Activated CD8-positive, alpha-beta memory T cell treated with anti-CD3 and anti-CD28 coated beads, Interleukin-2, amount 50 U/mL, for 48 hours (primary cell): Measurements from ENCODE around the gene PTPRG.
A peak's percentile ranks its signal among the peaks of the same experiment; 100 is the strongest.

Source experiments
- DNase-seq: peaks from one replicate; pipeline ENCODE4 v3.0.0-alpha.2; 2020

The PTPRG gene

GRCh38 chr3:62249855-62250543, 688.6 kb downstream of the PTPRG start:
- no peak for DNase-seq

- DNase-seq = no peak
Measured at GRCh38 chr3:62252438-62253157, 691.2 kb downstream of the PTPRG start.

DNA sequence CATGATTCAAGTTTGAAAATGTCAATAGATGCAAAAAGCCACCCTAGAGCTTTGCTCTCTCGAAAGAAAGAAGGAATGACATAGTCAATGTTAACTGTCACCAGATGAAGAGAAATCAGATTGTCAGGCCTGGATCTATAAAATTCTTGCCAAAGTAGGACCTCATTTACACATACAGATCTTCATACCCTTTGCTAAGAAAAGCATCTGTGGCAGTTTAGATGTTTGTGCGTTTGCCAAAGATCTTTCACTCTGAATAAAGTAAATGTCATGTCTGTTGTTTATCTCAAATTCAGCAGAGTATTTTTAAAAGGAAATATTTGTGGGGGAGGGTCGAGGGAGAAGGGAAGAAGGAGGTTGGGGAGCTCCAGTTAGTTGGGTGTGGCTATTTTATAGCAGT, 692.6 kb downstream of the PTPRG start:
- DNase-seq = no peak

DNA sequence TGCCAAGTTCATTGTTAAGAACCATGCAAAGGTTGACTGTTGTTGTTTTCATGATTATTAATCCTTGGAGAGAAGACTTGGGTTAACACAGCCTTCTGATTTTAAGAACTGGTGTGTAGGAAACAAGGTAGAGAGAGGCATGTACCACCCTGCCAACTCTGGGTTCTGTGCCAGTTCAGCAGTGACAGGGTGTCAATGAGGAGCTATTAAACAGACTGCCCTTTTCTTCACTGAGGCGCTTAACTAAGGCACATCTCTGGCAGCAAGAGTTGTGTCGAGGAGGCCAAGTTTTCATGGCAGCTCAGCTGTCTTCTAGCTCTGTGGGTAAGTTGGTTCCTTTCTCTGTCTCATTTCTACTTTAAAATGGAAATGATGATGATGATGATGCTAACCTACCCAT, 694.4 kb downstream of the PTPRG start:
- no peak for DNase-seq

GRCh38 chr3:62259924-62260323, 698.6 kb downstream of the PTPRG start:
- DNase-seq = no peak

DNA sequence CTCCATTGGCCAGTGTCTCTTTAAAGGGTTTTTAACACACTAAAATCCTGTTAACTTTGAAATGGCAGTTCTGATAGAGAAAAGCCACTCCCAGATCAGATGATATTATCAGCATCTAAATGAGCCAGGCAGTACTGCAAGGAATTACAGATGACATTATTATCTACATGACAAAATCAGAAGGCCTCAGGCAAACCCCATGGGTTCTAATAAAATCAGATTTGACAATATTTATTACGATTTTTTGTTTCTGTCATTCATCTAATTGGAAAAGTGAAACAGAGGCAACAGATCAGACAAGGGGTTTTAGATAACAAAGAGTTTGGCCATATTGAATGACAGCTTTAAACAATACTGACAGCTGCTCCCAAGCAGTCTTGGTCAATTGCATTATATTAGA, 699.3 kb downstream of the PTPRG start:
- DNase-seq = no peak

DNA sequence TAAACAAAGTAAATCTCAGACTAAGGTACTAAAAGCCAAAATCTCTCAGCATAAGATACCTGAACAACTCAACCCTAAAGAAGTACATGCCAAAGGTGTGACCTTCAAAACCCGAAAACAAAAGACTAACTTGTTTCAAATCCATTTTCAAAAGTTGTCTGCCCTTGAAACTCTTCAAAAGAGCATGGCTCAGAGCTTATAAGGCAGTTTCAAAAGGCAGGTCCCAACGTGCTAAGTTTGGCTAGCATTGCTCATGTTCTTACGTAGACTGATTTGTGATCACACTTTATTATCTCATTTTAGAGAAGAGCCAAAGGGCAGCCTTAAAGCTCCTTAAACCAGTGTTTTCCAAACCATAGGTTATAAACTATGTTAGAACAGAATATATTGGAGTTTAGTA, 699.8 kb downstream of the PTPRG start:
- DNase-seq = no peak

DNA sequence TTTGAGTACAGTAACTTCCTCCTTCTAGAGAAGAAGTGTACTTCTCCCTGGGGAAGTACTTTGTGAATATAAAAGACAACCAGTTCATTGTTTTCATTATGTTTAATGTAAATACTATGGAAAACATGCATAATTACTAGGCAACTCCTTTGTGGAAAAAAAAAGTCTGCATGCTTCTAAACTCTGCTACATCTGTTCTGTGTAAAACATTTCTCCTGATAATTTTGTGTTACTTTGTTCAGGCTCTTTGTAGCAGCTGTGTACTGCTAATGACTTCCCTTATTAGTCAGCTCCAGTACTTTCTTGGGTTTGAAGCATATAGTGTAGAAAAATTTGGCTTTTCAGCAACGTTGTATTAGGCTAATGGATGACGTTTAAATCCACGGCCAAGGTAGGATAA, 700.4 kb downstream of the PTPRG start:
- DNase-seq = no peak

DNA sequence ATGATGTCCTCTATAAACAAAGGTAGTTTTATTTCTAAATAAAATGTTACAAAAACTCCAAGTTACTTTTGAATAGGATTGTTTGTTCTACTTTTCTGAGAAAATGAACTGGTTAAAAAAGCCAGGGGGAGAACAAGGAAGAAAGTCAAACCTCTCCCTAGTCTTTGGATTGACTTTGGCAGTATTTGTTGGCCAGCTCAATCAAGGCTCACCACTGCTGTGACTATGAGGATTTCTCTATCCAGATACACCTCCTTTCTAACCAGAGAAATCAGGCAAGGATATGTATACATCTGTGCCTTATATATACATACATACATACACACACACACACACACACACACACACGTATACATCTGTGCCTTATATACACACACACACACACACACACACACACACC, 704.2 kb downstream of the PTPRG start:
- DNase-seq = no peak

GRCh38 chr3:62266668-62267283, 705.4 kb downstream of the PTPRG start:
- no peak for DNase-seq

DNA sequence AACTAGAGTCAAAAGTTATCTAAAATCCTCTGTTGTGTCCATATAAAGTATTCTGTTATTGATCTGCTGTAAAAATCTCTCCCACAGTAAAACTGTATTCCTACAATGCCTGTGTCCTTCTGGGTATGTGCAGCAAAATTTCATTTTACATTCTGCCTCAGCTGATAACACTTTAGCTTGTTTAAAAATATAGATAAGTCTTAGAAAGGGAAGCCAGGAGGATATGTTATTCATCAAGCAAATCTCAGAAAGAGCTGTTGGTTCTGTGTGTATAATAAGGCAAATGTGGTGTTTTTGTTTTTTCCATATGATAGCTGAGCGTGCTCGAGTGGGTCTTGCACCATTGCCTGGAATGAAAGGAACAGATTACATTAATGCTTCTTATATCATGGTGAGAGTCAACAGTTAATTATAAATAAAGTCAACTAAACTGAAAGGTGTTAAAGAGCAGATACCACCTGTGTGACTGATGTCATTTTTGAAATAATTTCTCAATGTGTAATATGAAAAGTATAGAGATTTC, 715.3 kb downstream of the PTPRG start:
- DNase-seq = no peak

- DNase-seq = no peak
Measured at GRCh38 chr3:62277450-62277849, 716.1 kb downstream of the PTPRG start.

DNA sequence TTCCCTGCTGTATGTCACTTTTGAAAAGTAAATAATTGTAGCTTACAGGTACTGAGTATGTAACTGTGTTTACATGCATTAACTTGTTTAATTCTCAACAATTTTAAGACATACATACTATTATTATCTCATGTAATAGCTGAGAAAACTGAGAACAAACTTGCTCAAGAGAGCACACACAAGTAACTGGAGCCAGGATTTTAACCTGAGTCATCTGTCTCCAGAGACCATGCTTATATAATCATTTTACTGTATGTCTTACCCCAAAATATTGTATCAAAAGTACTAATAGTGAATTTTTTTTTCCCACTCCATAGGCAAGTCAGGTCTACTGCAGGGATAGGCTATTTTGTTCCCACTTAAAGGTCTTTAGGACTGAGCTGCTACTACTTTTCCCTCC, 716.6 kb downstream of the PTPRG start:
- no peak for DNase-seq

DNA sequence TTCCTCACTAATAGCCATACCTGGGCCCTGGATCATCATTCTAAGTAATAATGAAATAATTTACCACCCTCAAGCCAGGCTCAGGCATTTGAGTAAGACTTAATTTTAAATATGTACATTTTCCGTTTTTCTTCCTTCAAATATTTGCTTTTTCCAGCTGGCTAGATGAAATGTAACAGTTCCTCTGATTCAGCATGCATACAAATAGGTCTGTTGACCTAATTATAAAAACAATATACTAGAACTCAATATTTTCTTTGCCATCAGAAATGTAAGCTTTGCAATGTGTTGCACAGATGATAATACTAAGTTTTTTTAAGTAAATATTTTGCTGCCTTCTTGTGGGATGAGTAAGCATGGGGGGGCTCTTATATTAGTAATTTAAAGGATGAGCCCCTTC, 720.4 kb downstream of the PTPRG start:
- no peak for DNase-seq

- DNase-seq = no peak
Measured at GRCh38 chr3:62284442-62284841, 723.1 kb downstream of the PTPRG start.

GRCh38 chr3:62287392-62287927, 726.1 kb downstream of the PTPRG start:
- DNase-seq = no peak

DNA sequence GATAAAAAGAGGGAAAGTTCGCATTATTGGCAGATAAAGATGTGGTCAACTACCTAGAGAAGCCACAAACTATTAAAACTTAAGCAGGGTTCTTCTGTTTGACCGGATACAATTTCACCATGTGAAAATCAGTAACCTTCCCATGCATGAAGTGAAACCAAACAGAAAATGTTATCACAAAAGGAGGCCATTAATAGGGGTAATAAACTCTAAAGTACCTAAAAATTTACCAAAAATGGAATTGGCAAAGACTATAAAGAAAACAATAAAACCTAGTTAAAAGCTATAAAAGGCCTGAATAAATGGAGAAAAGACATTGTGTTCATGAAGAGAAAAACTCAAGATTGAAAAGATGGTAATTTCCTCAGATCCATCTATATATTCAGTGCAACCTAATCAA, 728.6 kb downstream of the PTPRG start:
- DNase-seq = no peak

DNA sequence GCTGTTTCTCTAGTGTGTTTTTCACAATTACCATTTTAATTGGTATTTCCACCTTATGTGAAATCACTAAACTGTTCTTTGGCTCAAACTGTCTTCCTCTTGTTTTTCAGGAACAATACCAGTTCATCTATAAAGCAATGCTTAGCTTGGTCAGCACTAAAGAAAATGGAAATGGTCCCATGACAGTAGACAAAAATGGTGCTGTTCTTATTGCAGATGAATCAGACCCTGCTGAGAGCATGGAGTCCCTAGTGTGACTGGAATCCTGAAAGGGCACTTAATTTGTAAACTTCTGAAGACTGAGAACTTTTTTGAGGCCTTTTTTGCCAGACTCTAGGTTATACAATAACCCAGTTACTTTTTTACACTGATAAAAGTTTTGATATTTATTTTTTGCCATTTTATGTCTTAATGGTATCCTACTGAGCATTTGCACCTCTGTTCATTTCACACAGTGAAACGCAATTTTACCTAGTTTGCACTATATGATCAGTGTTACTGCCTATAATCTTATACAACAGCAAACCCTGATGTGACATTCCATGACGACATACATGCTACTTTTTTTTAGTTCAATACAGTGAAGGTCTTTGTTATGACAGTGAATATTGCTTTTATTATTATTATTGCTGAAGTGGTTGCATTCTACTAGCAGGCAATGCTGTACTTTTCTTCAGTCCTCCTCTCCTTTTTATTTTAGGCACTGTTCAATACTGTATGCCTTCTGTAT, 731.8 kb downstream of the PTPRG start:
- no peak for DNase-seq

- DNase-seq = no peak
Measured at GRCh38 chr3:62295571-62295970, 734.2 kb downstream of the PTPRG start.

DNA sequence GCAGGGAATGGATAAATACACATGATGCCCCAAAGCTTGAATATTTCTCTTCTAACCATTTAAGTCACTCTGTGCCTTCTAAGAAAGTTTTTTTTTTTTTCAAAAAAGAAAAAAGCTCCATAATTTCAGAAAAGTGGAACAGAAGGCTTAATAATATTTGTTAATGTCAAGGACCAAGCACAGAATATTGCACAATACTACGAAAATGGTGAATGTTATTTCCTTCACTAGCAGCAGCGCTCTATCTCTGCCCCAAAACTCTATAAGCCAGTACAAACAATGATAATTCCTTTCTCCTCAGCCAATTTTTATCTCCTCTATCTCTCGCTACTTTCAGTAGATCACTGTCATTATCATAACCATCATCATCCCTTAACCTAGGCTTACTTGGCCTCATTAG, 739.2 kb downstream of the PTPRG start:
- no peak for DNase-seq

GRCh38 chr3:62312201-62312600, 750.8 kb downstream of the PTPRG start:
- no peak for DNase-seq

- no peak for DNase-seq
Measured at GRCh38 chr3:62316525-62316924, 755.2 kb downstream of the PTPRG start.

DNA sequence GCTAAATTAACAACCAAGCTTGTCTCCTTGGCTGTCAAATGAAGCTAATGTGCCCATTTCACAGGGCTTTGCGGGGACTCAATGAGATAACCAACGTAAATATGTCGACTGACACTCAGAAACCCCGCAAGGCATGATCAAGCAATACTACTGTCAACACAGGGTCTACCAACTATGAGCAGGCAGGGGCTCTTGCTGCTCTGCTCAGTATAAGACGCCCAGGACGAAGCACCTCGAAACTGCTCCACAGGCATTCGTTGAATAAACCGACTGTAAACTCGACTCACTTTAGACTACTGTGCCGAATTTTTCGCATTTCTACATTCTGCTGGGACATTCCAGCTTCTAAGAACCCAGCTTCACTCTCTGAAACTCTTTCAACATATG, 757.0 kb downstream of the PTPRG start:
- peak; percentile 50 for DNase-seq
